ENCODE measurements around the gene YRDC.

Gene YRDC, protein sequence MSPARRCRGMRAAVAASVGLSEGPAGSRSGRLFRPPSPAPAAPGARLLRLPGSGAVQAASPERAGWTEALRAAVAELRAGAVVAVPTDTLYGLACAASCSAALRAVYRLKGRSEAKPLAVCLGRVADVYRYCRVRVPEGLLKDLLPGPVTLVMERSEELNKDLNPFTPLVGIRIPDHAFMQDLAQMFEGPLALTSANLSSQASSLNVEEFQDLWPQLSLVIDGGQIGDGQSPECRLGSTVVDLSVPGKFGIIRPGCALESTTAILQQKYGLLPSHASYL

GRCh38 chr1:37807555-37808368, at the start of gene YRDC, which contains the start of gene C1orf122:
YRDC (minus strand) TSS chr1:37808208; CDS start chr1:37808180, 28 bp downstream.
C1orf122 (plus strand) TSS chr1:37807790; CDS start chr1:37808405, 615 bp downstream.
- ChIA-PET POLR2A (interaction anchor here (0.6 to 1.4 kb wide), 7 partner anchors 9 to 94 kb away, joined by 3 to 8 read pairs (median 3); no protein-coding TSS in a partner anchor), CTCF (interaction anchor here (1.1 to 2.7 kb wide), 9 partner anchors 8 to 96 kb away, joined by 3 to 11 read pairs (median 4); partner anchors contain the start of gene MTF1)
- TF ChIP-seq, protein P1, sequence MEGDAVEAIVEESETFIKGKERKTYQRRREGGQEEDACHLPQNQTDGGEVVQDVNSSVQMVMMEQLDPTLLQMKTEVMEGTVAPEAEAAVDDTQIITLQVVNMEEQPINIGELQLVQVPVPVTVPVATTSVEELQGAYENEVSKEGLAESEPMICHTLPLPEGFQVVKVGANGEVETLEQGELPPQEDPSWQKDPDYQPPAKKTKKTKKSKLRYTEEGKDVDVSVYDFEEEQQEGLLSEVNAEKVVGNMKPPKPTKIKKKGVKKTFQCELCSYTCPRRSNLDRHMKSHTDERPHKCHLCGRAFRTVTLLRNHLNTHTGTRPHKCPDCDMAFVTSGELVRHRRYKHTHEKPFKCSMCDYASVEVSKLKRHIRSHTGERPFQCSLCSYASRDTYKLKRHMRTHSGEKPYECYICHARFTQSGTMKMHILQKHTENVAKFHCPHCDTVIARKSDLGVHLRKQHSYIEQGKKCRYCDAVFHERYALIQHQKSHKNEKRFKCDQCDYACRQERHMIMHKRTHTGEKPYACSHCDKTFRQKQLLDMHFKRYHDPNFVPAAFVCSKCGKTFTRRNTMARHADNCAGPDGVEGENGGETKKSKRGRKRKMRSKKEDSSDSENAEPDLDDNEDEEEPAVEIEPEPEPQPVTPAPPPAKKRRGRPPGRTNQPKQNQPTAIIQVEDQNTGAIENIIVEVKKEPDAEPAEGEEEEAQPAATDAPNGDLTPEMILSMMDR (IDR thresholded peaks at IDR 0.05; ENCODE audit: control extremely low read depth, extremely low read depth, low read depth, missing control alignments), result no peak
- DNase-seq (ENCODE audit: extremely low spot score), result peak; percentile 98

- ChIA-PET CTCF (interaction anchor here (1.4 to 1.5 kb wide), 2 partner anchors 18 to 32 kb away, joined by 3 to 4 read pairs; no protein-coding TSS in a partner anchor), POLR2A (interaction anchor here (0.7 kb wide), 1 partner anchor 1075 kb away, joined by 3 read pairs; no protein-coding TSS in a partner anchor)
- TF ChIP-seq, protein P1 (IDR thresholded peaks at IDR 0.05; ENCODE audit: control extremely low read depth, extremely low read depth, low read depth, missing control alignments), result no peak
- DNase-seq (ENCODE audit: extremely low spot score), result no peak
These were observed 46.4 kb upstream of the YRDC start for GRCh38 chr1:37854406-37854805.

DNA sequence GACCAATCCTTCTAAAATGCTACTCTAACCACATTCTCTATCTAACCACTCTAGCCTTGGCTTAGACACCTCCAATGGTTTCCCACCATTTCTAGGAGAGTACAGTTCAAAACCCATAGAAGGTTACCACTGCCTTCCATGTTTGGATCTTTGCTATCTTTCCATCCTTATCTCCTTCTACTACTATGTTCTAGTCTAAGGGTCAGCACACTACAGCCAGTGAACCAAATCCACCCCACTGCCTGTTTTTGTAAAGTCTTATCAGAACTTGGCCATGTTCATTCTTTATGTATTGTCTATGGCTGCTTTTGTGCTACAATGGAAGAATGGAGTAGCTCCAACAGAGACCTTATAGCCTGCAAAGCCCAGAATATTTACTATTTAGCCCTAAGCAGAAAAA, 45.1 kb upstream of the YRDC start:
- TF ChIP-seq, protein P1 (IDR thresholded peaks at IDR 0.05; ENCODE audit: control extremely low read depth, extremely low read depth, low read depth, missing control alignments), result no peak
- ChIA-PET POLR2A (no interaction called here), CTCF (interaction anchor here (1.0 to 1.5 kb wide), 3 partner anchors 9 to 59 kb away, joined by 4 read pairs; no protein-coding TSS in a partner anchor)
- no peak for DNase-seq (ENCODE audit: extremely low spot score)

DNA sequence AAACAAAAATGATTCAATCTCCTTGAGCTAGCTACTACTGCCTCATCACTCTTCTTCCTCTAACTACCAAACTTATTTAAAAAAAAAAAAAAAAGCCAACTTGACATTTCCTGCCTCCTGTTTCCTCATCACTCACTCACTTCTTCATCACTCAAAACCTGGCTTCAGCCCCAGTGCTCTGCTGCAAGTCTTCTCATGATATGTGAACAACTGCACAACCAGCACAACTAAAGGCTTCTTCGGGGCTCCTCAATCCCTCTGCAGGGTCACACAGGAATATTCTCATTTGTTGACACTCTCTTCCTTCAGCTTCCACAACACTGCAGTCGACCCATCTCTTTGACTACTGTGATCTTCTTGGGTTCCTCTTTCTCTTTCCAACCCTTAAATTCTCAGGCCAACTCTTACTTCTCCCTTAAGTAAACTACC, 43.8 kb upstream of the YRDC start:
- TF ChIP-seq, protein P1 (IDR thresholded peaks at IDR 0.05; ENCODE audit: control extremely low read depth, extremely low read depth, low read depth, missing control alignments), result no peak
- CTCF ChIA-PET, result interaction anchor here (1.4 to 2.8 kb wide), 2 partner anchors 8 to 26 kb away, joined by 3 to 37 read pairs; partner anchors contain the start of gene MTF1
- no peak for DNase-seq (ENCODE audit: extremely low spot score)
- POLR2A ChIA-PET, result no interaction called here

GRCh38 chr1:37851262-37851661, 43.3 kb upstream of the YRDC start:
- no peak for DNase-seq (ENCODE audit: extremely low spot score)
- TF ChIP-seq, protein P1 (IDR thresholded peaks at IDR 0.05; ENCODE audit: control extremely low read depth, extremely low read depth, low read depth, missing control alignments), result no peak
- ChIA-PET POLR2A (interaction anchor here (0.6 kb wide), 1 partner anchor 49 kb away, joined by 3 read pairs; no protein-coding TSS in a partner anchor), CTCF (interaction anchor here (0.7 to 2.8 kb wide), 6 partner anchors 9 to 139 kb away, joined by 3 to 37 read pairs (median 3); partner anchors contain the start of genes C1orf122, MTF1 and YRDC)
